Uterus (tissue), 4 donors: ENCODE data around the gene OXCT1. TPM values are rescaled to one million over a fixed set of nuclear protein-coding genes. Genes with fewer than 3 reads are reported as not detected.
A peak's percentile ranks its signal among the peaks of the same experiment; 100 is the strongest.

Source experiments
- DNase-seq, 2 donors: peaks; one replicate each; pipeline ENCODE4 v3.0.0-alpha.2; 2019 to 2020
- H3K27ac ChIP-seq, 2 donors: fragments of 200-600 bp; sonication (generic); 1 replicate in 1 of 2; 2 replicates in 1 of 2; pipeline ENCODE4 v1.5.1; 2016 to 2018
- H3K27me3 ChIP-seq, 2 donors: fragments of 200-600 bp; sonication (generic); one replicate each; pipeline ENCODE4 v1.5.1; 2018 to 2019; ENCODE audit warnings: control low read depth in 1 of 2
- H3K36me3 ChIP-seq, 2 donors: fragments of 200-600 bp; sonication (generic); one replicate each; pipeline ENCODE4 v1.5.1; 2019; ENCODE audit warnings: control low read depth in 1 of 2
- H3K4me1 ChIP-seq, 2 donors: fragments of 200-600 bp; sonication (generic); one replicate each; pipeline ENCODE4 v1.5.1; 2018 to 2019; ENCODE audit warnings: control low read depth in 1 of 2
- H3K4me3 ChIP-seq, 2 donors: fragments of 200-600 bp; sonication (generic); 1 replicate in 1 of 2; 2 replicates in 1 of 2; pipeline ENCODE4 v1.5.1; 2018 to 2019; ENCODE audit warnings: mild to moderate bottlenecking in 1 of 2
- H3K9me3 ChIP-seq, 2 donors: fragments of 200-600 bp; sonication (generic); one replicate each; pipeline ENCODE4 v1.5.1; 2019; ENCODE audit warnings: control low read depth in 1 of 2
- CTCF ChIP-seq, 4 experiments: fragments of 200-600 bp in 2 of 4; fragments of 450-650 bp in 2 of 4; sonication (generic) in 2 of 4; IDR thresholded peaks; one replicate each; pipeline ENCODE4 v1.5.1; 2016 to 2019; ENCODE audit warnings: antibody characterized with exemption in 4 of 4, mild to moderate bottlenecking in 2 of 4, moderate library complexity in 1 of 4
- POLR2A ChIP-seq, 2 donors: fragments of 450-650 bp; IDR thresholded peaks; one replicate each; pipeline ENCODE4 v1.6.1; 2016; ENCODE audit warnings: antibody characterized with exemption in 2 of 2, mild to moderate bottlenecking in 1 of 2, moderate library complexity in 1 of 2
- intact Hi-C: fragments of 100-400 bp; cut with DNase I; formaldehyde crosslinking; loops from one replicate; pipeline ENCODE4 v1.15.1; 2023; ENCODE audit warnings: low total_unique reads
- total RNA-seq, 4 donors: library from RNA; depleted of rRNA in 3 of 4; stranded (reverse); fragments of >200 nt in 3 of 4; gene quantifications; one replicate each; pipeline versions ENCODE4 v1.1.0 to v1.2.4, GENCODE V29; 2014 to 2023
- donor health status: DM: yes; HTN: yes; CAD: no.

OXCT1 gene
- total RNA-seq, 4 donors from 2014 or later, result 11.2 to 37.3 (median 27.0) TPM

GRCh38 chr5:41835645-41836044 is 34.6 kb downstream of the OXCT1 start:
- peak overlapping the region in 1 of 2 donors; percentile 12 for H3K27ac ChIP-seq

GRCh38 chr5:41834506-41834905 is 35.7 kb downstream of the OXCT1 start:
- intact Hi-C loops, result no loop called here
- TF ChIP-seq CTCF (IDR thresholded peaks at IDR 0.05) (no peak), POLR2A (IDR thresholded peaks at IDR 0.05) (no peak)
- Histone ChIP-seq H3K36me3 (no peaks in the 10 kb centered on the region), H3K9me3 (no peaks in the 10 kb centered on the region), H3K4me3 (no peak overlapping the region), H3K27me3 (no peaks in the 10 kb centered on the region), H3K27ac (no peak overlapping the region), H3K4me1 (no peaks in the 10 kb centered on the region)
- no peak for DNase-seq

More at GRCh38 chr5:41835645-41836044, 34.6 kb downstream of the OXCT1 start:
- Histone ChIP-seq H3K27me3 (no peaks in the 10 kb centered on the region), H3K4me3 (no peak overlapping the region), H3K36me3 (no peaks in the 10 kb centered on the region), H3K9me3 (no peaks in the 10 kb centered on the region), H3K4me1 (no peaks in the 10 kb centered on the region)
- TF ChIP-seq CTCF (IDR thresholded peaks at IDR 0.05) (no peak), POLR2A (IDR thresholded peaks at IDR 0.05) (no peak)
- DNase-seq, result peak; percentile 17
- intact Hi-C loops, result no loop called here

- intact Hi-C loops, result no loop called here
- no peak for DNase-seq
These were observed 37.8 kb downstream of the OXCT1 start for GRCh38 chr5:41832430-41832829.

GRCh38 chr5:41831155-41831554 is 39.1 kb downstream of the OXCT1 start:
- Histone ChIP-seq H3K9me3 (no peaks in the 10 kb centered on the region), H3K4me3 (no peak overlapping the region), H3K4me1 (no peaks in the 10 kb centered on the region), H3K36me3 (no peaks in the 10 kb centered on the region), H3K27me3 (no peaks in the 10 kb centered on the region), H3K27ac (no peak overlapping the region)
- intact Hi-C loops, result no loop called here
- no peak for TF ChIP-seq POLR2A (IDR thresholded peaks at IDR 0.05)
- TF ChIP-seq CTCF (IDR thresholded peaks at IDR 0.05), result no peak
- no peak for DNase-seq

More at GRCh38 chr5:41832430-41832829, 37.8 kb downstream of the OXCT1 start:
- Histone ChIP-seq H3K4me3 (no peak overlapping the region), H3K36me3 (no peaks in the 10 kb centered on the region), H3K27me3 (no peaks in the 10 kb centered on the region), H3K9me3 (no peaks in the 10 kb centered on the region), H3K27ac (no peak overlapping the region), H3K4me1 (no peaks in the 10 kb centered on the region)
- no peak for TF ChIP-seq CTCF (IDR thresholded peaks at IDR 0.05)
- no peak for TF ChIP-seq POLR2A (IDR thresholded peaks at IDR 0.05)

- H3K27ac ChIP-seq, result no peak overlapping the region
- TF ChIP-seq POLR2A (IDR thresholded peaks at IDR 0.05), result no peak
- TF ChIP-seq CTCF (IDR thresholded peaks at IDR 0.05), result no peak
- DNase-seq, result no peak
- no peaks in the 10 kb centered on the region for H3K9me3 ChIP-seq
- H3K36me3 ChIP-seq, result no peaks in the 10 kb centered on the region
- no peaks in the 10 kb centered on the region for H3K27me3 ChIP-seq
- H3K4me1 ChIP-seq, result no peaks in the 10 kb centered on the region
- intact Hi-C loops, result no loop called here
- no peak overlapping the region for H3K4me3 ChIP-seq
These were observed 42.4 kb downstream of the OXCT1 start for GRCh38 chr5:41827792-41828191.
